Stimulated activated effector memory CD8-positive, alpha-beta T cell treated with anti-CD3 and anti-CD28 coated beads, Interleukin-12 subunit alpha, Interleukin-12 subunit beta, amount 100 ng/mL, for 72 hours (primary cell): ENCODE data around the gene MZF1.

Experiments used
- ATAC-seq: fragments of 150-1000 bp; cut with Tn5 transposase; 2 replicates; pipeline ENCODE4 v1.10.0; 2021
- DNase-seq, 2 donors: peaks; one replicate each; pipeline ENCODE4 v3.0.0; 2021 to 2022; ENCODE audit warnings: low spot score in 2 of 2
- H3K27ac Mint-ChIP-seq: one replicate; pipeline ENCODE4 v1.8.0; 2022; ENCODE audit warnings: mild to moderate bottlenecking, mixed read lengths
- H3K36me3 Mint-ChIP-seq: one replicate; pipeline ENCODE4 v1.8.0; 2022; ENCODE audit warnings: mild to moderate bottlenecking, mixed read lengths
- H3K4me1 Mint-ChIP-seq: one replicate; pipeline ENCODE4 v1.8.0; 2022; ENCODE audit warnings: mixed read lengths
- H3K4me3 Mint-ChIP-seq: one replicate; pipeline ENCODE4 v1.8.0; 2022; ENCODE audit warnings: mild to moderate bottlenecking, mixed read lengths
- H3K9me3 Mint-ChIP-seq: one replicate; pipeline ENCODE4 v1.8.0; 2022; ENCODE audit warnings: mixed read lengths

Gene MZF1

DNA sequence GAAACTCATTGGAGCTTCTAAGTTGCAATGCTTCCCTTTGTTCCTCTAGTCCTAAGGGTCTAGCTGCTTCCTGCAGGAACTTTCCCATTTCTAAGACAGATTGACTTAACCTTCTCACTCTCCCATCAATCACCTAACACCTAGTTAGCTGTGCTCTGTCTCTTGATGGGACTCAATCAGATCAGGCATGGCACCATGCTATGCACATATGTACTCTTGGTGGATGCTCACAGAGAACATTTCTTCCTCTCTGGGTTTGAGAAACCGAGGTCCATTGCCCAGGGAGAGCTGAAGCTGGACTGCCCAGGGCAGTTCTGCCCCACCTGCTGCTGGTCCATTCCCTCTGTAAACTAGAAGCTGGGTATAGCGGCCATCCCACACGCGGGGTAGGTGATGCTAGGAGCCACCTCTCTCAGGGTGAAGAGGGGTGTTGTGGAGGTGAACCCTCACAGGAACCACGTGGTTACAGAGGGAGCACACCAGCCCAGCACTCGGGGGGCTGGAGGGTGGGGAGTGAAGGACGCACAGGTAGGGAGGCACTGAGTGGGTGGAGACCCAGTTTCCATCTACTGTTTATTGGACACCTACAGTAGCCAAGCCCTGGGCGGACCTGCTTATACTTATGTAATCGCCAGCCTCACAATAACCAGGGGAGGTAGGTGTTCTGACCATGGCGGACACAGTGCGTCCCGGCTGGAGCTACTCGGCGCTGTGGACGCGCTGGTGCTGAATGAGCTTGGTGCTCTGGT lies 11.6 kb downstream of the MZF1 start:
- DNase-seq (no peak), ATAC-seq (no peak)
- Mint-ChIP-seq H3K4me3 (peak overlapping the region; percentile 75), H3K4me1 (peaks cover 62% of the 10 kb centered on the region), H3K27ac (peak overlapping the region; percentile 34), H3K36me3 (peaks cover 36% of the 10 kb centered on the region), H3K9me3 (no peaks in the 10 kb centered on the region)

DNA sequence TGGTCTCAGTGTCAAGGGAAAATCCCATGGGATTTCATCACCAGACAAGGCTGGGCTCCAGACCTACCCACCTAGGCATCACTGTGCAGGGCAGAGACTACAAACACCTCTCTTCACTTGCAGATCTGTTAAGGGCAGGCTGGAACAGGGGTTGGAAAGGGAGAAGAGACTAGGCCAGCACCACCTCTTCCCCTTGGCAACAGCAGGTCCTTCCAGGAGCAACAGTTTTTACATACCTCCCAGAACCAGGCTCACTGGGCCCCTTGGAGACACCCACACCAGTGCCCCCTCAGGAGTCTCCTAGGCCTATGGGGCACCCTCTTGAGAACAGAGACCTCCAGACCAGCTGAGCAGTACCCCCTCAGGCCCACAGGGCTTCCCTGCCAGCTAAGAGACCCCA lies 12.2 kb downstream of the MZF1 start:
- Mint-ChIP-seq H3K27ac (no peak overlapping the region), H3K36me3 (peaks cover 43% of the 10 kb centered on the region), H3K4me3 (peak overlapping the region; percentile 75), H3K4me1 (peaks cover 68% of the 10 kb centered on the region), H3K9me3 (no peaks in the 10 kb centered on the region)
- ATAC-seq (no peak), DNase-seq (no peak)

DNA sequence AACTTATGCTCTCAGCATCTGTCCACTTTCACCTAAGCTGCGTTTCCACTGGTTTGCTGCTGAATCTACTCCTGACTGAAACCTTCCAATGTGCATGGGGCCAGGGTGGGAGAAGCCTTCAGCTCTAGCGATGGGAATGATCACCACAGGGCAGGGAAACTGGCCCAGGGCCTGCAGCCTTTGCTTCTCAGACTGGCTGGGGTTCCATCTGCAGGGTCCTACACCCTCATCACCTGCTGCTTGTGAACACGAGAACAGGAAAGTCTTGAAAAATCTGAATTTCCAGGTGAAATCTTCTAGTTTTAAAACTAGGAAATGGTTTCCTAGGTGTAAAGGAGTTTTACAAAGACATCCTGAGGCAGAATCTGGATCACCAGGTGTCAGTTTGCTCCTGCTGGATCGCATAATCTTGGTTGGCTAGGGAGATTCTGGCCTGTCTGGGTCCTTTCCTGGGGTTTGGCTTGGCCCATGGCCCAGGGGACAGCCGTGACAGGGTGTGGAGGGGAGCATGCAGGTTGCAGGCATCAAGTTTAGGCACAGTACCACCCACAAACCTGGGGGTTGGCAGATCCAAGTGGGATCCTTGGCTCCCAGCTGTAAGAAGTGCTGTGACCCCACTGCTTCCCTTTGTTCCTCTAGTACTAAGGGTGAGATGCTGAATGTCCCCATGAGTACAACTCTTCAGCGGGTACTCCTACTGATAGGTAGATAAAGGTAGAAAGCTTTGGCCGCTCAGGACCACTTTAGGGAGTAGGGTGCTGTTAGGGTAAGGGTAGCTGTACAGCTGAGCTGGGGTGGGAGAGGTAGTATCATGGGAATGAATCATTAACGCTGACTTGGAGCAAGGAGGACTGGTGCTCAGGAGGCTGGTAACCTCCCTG lies 12.9 kb downstream of the MZF1 start:
- DNase-seq = no peak
- Mint-ChIP-seq H3K27ac (peak overlapping the region; percentile 100), H3K4me1 (peaks cover 74% of the 10 kb centered on the region), H3K4me3 (peak overlapping the region; percentile 98), H3K9me3 (no peaks in the 10 kb centered on the region), H3K36me3 (peaks cover 49% of the 10 kb centered on the region)
- ATAC-seq = no peak

DNA sequence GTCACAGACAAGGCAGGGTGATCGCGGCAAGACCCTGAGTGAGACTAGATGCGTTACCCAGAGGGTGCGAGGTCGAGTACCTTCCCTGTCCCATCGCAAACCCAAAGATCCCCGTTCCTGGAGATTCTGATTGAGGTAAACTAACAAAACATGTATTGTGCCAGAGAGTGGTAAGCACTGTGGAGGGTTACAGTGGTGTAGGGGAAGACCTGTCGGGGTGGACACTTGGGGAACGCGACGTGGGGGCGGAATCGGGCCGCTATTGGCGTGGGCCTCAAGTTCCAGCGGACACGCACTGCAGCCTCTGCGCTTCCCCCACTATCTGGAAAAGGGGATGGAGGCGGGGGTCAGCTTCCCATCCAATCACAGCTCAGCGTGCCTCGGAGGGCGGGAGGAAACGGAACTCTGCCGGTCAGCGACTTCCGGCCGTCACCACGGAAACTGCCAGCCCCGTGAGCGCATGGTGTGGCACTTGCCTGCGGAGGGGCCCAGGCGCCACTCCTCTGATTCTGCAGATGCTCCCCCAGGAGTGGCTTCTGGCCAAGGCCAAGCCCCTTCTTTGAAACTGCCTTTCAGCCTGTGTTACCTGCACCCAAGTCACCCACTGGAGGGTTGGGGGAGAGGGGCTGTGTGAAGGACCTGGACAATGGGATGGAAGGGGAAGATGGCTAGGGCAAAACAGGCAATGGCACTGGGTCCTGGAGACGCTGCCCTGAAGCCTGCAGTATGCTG lies 13.7 kb downstream of the MZF1 start:
- Mint-ChIP-seq H3K4me1 (peaks cover 82% of the 10 kb centered on the region), H3K4me3 (peak overlapping the region; percentile 98), H3K27ac (peak overlapping the region; percentile 100), H3K36me3 (peaks cover 57% of the 10 kb centered on the region), H3K9me3 (no peaks in the 10 kb centered on the region)
- DNase-seq (peak; percentile 56 to 89), ATAC-seq (peak; percentile 2)

- peak; percentile 79 for ATAC-seq
- H3K4me1 Mint-ChIP-seq = peaks cover 86% of the 10 kb centered on the region
- H3K9me3 Mint-ChIP-seq = no peaks in the 10 kb centered on the region
- peak; percentile 100 for DNase-seq
- H3K4me3 Mint-ChIP-seq = peak overlapping the region; percentile 98
- peaks cover 64% of the 10 kb centered on the region for H3K36me3 Mint-ChIP-seq
- H3K27ac Mint-ChIP-seq = peak overlapping the region; percentile 100
Observed at GRCh38 chr19:58558623-58559274, 14.4 kb downstream of the MZF1 start.

- peak within 1 kb of the TSS; percentile 100 for H3K27ac Mint-ChIP-seq
- H3K9me3 Mint-ChIP-seq = no peaks in the 10 kb centered on the region
- peak within 1 kb of the TSS; percentile 98 for H3K4me3 Mint-ChIP-seq
- peaks cover 85% of the 10 kb centered on the region for H3K4me1 Mint-ChIP-seq
- peak in 1 of 2 donors; percentile 80 for DNase-seq
- peaks cover 70% of the 10 kb centered on the region for H3K36me3 Mint-ChIP-seq
- peak; percentile 18 for ATAC-seq
Observed at GRCh38 chr19:58558066-58558622, 15.0 kb downstream of the MZF1 start, which contains the start of gene UBE2M. UBE2M (minus strand) TSS chr19:58558611; CDS start chr19:58558381, 230 bp downstream.

- ATAC-seq (no peak), DNase-seq (peak in 1 of 2 donors; percentile 50)
- peaks cover 77% of the 10 kb centered on the region for H3K36me3 Mint-ChIP-seq
- H3K27ac Mint-ChIP-seq = peak overlapping the region; percentile 100
- no peaks in the 10 kb centered on the region for H3K9me3 Mint-ChIP-seq
- H3K4me3 Mint-ChIP-seq = peak overlapping the region; percentile 98
- H3K4me1 Mint-ChIP-seq = peaks cover 86% of the 10 kb centered on the region
Observed at GRCh38 chr19:58557221-58558065, 15.7 kb downstream of the MZF1 start.

DNA sequence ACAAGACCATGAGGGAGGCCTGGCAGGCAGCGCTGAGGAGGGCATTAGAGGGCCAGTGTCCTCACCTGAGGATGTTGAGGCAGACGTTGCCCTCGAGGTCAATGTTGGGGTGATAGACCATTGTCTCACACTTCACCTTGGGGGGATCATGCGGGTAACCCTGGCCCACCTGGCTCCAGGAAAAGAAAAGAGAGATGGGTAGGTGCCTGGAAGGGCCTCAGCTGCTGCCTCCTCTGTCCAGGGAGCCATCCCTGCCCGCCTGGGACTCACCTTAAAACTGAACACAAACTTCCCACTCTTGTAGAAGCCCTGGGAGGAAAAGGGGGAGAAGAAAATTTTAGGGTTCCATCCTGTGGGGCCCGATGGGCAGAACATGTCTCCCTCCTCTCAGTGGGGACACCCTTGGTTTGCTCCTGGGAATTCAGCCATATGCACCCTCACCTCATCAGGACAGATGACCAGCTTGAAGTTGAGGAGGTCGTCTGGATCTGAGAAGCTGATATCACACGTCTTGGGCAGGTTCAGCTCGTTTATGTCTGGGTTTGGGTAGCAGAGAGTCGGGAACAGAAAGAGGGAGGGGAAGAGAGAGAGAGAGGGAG lies 16.4 kb downstream of the MZF1 start:
- Mint-ChIP-seq H3K4me1 (peaks cover 82% of the 10 kb centered on the region), H3K27ac (peak overlapping the region; percentile 100), H3K9me3 (no peaks in the 10 kb centered on the region), H3K36me3 (peaks cover 83% of the 10 kb centered on the region), H3K4me3 (peak overlapping the region; percentile 98)
- DNase-seq = peak in 1 of 2 donors; percentile 49
- ATAC-seq = no peak

DNA sequence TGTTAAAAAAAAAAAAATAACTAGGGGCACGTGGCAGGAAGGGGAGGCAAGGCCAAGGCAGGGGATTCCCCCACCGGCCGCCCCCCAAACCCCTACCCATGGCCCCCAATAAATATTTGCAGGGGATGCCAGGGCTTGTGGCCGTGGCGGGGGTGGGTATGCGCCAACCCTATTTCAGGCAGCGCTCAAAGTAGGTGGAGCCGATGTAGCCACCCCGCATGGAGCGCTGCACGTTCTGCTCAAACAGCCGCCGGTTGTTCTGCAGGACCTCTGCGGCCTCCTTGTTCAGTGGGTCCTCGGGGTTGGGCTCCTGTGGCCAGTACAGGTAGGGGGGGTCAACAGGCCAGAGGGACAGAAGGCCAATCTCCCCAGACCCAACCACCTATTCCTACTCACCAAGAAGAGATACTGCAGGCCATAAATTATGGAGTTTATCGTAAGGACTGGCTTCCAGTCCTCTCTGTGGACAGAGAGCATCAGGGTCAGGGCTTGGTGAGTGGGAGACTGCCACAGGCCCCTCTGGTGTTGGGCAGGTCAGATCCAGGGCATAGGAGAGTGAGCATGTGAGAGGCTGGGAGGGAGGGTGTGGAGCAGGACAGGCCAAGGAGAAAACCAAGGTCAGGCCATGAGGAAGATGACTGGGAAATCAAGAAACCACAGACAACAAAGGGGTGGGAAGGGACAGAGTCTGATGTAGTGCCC lies 17.1 kb downstream of the MZF1 start:
- Mint-ChIP-seq H3K27ac (peak overlapping the region; percentile 100), H3K9me3 (no peaks in the 10 kb centered on the region), H3K4me1 (peaks cover 77% of the 10 kb centered on the region), H3K4me3 (peak overlapping the region; percentile 98), H3K36me3 (peaks cover 85% of the 10 kb centered on the region)
- DNase-seq = peak in 1 of 2 donors; percentile 50
- ATAC-seq = no peak

GRCh38 chr19:58555369-58555885 lies 17.7 kb downstream of the MZF1 start:
- Mint-ChIP-seq H3K4me3 (peak overlapping the region; percentile 98), H3K27ac (peak overlapping the region; percentile 100), H3K4me1 (peaks cover 78% of the 10 kb centered on the region), H3K36me3 (peaks cover 92% of the 10 kb centered on the region), H3K9me3 (no peaks in the 10 kb centered on the region)
- no peak for DNase-seq
- no peak for ATAC-seq

DNA sequence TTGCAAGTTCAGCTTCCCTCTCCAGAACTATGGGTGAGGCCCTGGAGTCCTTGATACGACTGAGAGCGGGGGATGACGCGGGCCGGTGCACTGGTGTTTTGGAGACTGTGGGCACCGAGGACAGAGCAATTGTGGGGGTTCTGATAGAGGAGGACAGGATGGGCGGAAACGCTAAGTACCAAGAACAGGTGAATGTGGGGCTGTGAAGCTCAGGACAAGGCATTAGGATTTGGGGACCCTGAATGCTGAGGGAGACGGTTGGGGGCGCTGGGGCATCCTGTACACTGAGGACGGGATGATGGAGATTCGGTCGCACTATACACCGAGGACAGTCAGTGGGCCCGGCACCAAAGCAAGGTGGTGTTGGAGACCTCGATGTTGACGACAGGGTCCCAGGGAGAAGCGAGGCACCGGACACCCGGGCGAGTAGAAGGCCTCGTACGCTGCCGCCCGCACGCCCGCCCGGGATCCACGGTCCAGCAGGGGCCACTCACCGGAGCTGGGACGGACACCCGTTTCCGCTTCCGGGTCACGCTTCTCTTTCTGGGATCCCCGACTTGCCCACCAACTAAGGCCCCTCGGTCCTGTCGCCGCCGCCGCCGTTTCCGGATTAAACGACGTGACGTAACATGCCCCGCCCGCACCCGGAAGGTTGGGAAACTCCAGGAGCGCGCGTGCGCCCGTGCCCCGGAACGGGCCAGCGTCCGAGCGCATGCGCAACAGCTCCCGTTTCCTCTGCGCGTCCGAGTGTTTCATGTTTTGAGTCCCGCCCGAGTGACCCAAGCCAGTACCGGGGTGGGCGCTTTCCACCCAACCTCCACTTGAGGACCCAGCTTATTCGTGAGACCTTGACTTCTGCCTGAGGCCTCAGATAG lies 18.4 kb downstream of the MZF1 start, which contains the start of gene CHMP2A:
CHMP2A (minus strand) TSS at position 612 of the 875 bp plus-strand sequence. CDS start 893 bp downstream, outside the sequence.
- Mint-ChIP-seq H3K36me3 (peaks cover 99% of the 10 kb centered on the region), H3K27ac (peak within 1 kb of the TSS; percentile 100), H3K4me1 (peaks cover 79% of the 10 kb centered on the region), H3K9me3 (no peaks in the 10 kb centered on the region), H3K4me3 (peak within 1 kb of the TSS; percentile 98)
- DNase-seq (peak; percentile 97 to 99), ATAC-seq (peak; percentile 60)
